OCI-LY7 (cell line): ENCODE data around the gene TK2.

Experiments
- EZH2phosphoT487 ChIP-seq: fragments of 200-600 bp; sonication (generic); IDR thresholded peaks from 2 replicates; pipeline ENCODE4 v1.6.1; 2018; ENCODE audit warnings: low read depth, borderline replicate concordance, mild to moderate bottlenecking, mixed run types, antibody characterized with exemption, low read length, moderate library complexity, mixed read lengths
- TF ChIP-seq, protein P1 (sequence below): fragments of 200-600 bp; sonication (generic); conservative IDR thresholded peaks from 2 replicates; pipeline ENCODE4 v1.5.1; 2014; ENCODE audit warnings: mild to moderate bottlenecking, antibody characterized with exemption, low read length, moderate library complexity, mixed read lengths

DNA sequence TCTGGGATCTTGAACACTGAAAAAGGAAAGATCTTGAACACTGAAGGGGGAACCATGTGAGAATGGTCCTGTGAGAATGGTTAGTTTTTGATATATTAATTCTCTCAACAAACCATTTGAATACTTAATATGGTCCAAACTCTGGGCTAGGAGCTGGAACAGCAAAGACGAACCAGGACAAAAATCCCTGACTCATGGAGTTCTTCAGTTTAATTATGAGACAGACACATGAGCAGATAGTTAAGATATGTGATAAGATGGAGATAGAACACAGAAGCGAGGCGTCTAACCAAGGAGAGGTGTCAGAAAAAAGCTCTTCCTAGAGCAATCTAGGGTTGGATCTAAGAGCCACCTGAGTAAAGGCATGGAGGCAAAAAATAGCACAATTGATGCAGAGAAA is 4.1 kb upstream of the TK2 start:
- TF ChIP-seq, protein P1, sequence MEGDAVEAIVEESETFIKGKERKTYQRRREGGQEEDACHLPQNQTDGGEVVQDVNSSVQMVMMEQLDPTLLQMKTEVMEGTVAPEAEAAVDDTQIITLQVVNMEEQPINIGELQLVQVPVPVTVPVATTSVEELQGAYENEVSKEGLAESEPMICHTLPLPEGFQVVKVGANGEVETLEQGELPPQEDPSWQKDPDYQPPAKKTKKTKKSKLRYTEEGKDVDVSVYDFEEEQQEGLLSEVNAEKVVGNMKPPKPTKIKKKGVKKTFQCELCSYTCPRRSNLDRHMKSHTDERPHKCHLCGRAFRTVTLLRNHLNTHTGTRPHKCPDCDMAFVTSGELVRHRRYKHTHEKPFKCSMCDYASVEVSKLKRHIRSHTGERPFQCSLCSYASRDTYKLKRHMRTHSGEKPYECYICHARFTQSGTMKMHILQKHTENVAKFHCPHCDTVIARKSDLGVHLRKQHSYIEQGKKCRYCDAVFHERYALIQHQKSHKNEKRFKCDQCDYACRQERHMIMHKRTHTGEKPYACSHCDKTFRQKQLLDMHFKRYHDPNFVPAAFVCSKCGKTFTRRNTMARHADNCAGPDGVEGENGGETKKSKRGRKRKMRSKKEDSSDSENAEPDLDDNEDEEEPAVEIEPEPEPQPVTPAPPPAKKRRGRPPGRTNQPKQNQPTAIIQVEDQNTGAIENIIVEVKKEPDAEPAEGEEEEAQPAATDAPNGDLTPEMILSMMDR = no peak
- TF ChIP-seq EZH2phosphoT487 = no peak
